Measurements from ENCODE around the gene RELB. TPM values are rescaled to one million over a fixed set of nuclear protein-coding genes. Genes with fewer than 3 reads are reported as not detected.

RELB gene
- polyA plus RNA-seq, 2 of the 4 experiments (the other 2 are of a cell fraction), result 8.1 to 9.6 TPM

DNA sequence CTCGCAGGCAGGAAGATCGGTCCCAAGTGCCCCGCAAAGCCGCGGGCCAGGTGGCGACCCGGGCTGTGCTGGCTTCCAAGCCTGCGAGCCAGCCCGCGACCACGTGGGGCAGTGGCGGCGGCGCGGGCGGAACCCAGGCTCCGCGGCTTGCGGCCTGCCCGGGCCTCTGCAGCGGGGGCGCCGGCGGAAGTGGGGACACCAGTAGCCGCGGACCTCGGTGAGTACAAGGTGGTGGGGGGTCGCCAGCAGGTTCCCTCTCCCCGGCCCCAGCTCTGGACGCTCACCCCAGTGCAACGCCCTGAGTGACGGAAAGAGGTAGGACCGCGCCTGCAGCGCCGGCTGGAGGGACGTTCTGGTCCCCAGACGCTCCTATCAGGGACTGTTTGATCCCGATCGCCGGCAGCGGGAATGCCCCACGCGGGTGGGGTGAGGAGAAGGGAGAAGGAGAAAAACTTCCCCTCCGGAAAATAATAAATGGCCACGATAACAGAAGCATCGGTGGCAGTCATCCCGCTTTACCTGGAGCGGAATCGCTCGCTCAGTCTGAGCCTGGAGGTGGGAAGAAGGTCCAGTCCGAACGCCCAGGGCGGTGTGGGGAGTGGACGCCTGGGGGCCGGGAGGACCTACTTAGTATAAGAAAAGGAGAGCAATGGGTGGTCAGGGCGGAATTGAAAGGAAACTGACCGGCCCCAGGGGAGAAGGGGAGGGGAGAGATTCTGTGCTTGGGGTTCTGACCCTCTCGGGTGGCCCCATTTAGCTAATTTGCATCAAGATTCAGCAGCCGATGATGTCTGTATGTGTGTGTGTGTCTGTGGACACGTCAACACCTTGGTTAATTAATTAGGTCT is 78.0 kb downstream of the RELB start, which contains the start of gene GEMIN7 (continued):
- TF ChIP-seq TP53 (CRISPR knock-in tag; IDR thresholded peaks at IDR 0.05), result peak; percentile 89
- peak; percentile 63; the same call in 1 of the 2 replicates for TF ChIP-seq PHF8 (IDR thresholded peaks at IDR 0.05; ENCODE audit: borderline replicate concordance, low read depth)
- no peak for TF ChIP-seq JUNB (IDR thresholded peaks at IDR 0.05)
- TF ChIP-seq POLR2A (IDR thresholded peaks at IDR 0.05; ENCODE audit: low read length), result peak; percentile 85
- TF ChIP-seq MAFK (IDR thresholded peaks at IDR 0.05; ENCODE audit: partially characterized antibody), result no peak
- TF ChIP-seq HOXB13 (CRISPR knock-in tag; IDR thresholded peaks at IDR 0.05; ENCODE audit: low read depth), result peak; percentile 57; the same call in 1 of the 2 replicates
- TF ChIP-seq, protein P1, sequence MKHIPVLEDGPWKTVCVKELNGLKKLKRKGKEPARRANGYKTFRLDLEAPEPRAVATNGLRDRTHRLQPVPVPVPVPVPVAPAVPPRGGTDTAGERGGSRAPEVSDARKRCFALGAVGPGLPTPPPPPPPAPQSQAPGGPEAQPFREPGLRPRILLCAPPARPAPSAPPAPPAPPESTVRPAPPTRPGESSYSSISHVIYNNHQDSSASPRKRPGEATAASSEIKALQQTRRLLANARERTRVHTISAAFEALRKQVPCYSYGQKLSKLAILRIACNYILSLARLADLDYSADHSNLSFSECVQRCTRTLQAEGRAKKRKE (CRISPR knock-in tag; IDR thresholded peaks at IDR 0.05; ENCODE audit: low read depth), result peak; percentile 82; the same call in 1 of the 2 replicates
- no peak for TF ChIP-seq POLR2AphosphoS2 (conservative IDR thresholded peaks at IDR 0.05; ENCODE audit: low read length)
- TF ChIP-seq EP300 (IDR thresholded peaks at IDR 0.05), result peak in 1 of 2 experiments; percentile 24; a peak in 1 of 5 replicates
- TF ChIP-seq, protein P2, sequence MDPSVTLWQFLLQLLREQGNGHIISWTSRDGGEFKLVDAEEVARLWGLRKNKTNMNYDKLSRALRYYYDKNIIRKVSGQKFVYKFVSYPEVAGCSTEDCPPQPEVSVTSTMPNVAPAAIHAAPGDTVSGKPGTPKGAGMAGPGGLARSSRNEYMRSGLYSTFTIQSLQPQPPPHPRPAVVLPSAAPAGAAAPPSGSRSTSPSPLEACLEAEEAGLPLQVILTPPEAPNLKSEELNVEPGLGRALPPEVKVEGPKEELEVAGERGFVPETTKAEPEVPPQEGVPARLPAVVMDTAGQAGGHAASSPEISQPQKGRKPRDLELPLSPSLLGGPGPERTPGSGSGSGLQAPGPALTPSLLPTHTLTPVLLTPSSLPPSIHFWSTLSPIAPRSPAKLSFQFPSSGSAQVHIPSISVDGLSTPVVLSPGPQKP (IDR thresholded peaks at IDR 0.05; ENCODE audit: low read depth, low read length), result no peak
- TF ChIP-seq ZSCAN20 (CRISPR knock-in tag; IDR thresholded peaks at IDR 0.05), result no peak
- TF ChIP-seq NFE2L2 (conservative IDR thresholded peaks at IDR 0.05; ENCODE audit: low read length), result no peak
- no peak for TF ChIP-seq NR3C1 (IDR thresholded peaks at IDR 0.05)
- no peak for TF ChIP-seq CBX8 (IDR thresholded peaks at IDR 0.05)
- no peak for TF ChIP-seq RCOR1 (IDR thresholded peaks at IDR 0.05; ENCODE audit: low read depth, low read length)
- TF ChIP-seq, protein P3, sequence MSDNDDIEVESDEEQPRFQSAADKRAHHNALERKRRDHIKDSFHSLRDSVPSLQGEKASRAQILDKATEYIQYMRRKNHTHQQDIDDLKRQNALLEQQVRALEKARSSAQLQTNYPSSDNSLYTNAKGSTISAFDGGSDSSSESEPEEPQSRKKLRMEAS (IDR thresholded peaks at IDR 0.05), result peak; percentile 100
- peak in 1 of 2 experiments; percentile 32; a peak in 1 of 5 replicates for TF ChIP-seq RAD21 (conservative IDR thresholded peaks at IDR 0.05 in 1 of 2, IDR thresholded peaks at IDR 0.05 in 1 of 2)
- TF ChIP-seq, protein P4, sequence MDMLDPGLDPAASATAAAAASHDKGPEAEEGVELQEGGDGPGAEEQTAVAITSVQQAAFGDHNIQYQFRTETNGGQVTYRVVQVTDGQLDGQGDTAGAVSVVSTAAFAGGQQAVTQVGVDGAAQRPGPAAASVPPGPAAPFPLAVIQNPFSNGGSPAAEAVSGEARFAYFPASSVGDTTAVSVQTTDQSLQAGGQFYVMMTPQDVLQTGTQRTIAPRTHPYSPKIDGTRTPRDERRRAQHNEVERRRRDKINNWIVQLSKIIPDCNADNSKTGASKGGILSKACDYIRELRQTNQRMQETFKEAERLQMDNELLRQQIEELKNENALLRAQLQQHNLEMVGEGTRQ (IDR thresholded peaks at IDR 0.05), result peak; percentile 73
- peak in 1 of 2 experiments; percentile 43; a peak in 1 of 4 replicates for TF ChIP-seq CEBPB (IDR thresholded peaks at IDR 0.05)
- peak; percentile 88; the same call in 1 of the 2 replicates for TF ChIP-seq KDM5A (IDR thresholded peaks at IDR 0.05)
- TF ChIP-seq JUN (IDR thresholded peaks at IDR 0.05), result peak; percentile 73 to 99; a peak in 4 of 5 replicates
- TF ChIP-seq RFX5 (IDR thresholded peaks at IDR 0.05), result peak; percentile 75; the same call in 1 of the 2 replicates
- TF ChIP-seq EHMT2 (IDR thresholded peaks at IDR 0.05; ENCODE audit: low read depth), result no peak
- TF ChIP-seq, protein P5, sequence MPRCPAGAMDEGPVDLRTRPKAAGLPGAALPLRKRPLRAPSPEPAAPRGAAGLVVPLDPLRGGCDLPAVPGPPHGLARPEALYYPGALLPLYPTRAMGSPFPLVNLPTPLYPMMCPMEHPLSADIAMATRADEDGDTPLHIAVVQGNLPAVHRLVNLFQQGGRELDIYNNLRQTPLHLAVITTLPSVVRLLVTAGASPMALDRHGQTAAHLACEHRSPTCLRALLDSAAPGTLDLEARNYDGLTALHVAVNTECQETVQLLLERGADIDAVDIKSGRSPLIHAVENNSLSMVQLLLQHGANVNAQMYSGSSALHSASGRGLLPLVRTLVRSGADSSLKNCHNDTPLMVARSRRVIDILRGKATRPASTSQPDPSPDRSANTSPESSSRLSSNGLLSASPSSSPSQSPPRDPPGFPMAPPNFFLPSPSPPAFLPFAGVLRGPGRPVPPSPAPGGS (IDR thresholded peaks at IDR 0.05), result peak; percentile 86; the same call in 2 of the 3 replicates
- TF ChIP-seq ESRRA (IDR thresholded peaks at IDR 0.05; ENCODE audit: borderline replicate concordance, low read length), result peak; percentile 47; the same call in 1 of the 2 replicates
- TF ChIP-seq CHD2 (IDR thresholded peaks at IDR 0.05; ENCODE audit: low read length, partially characterized antibody), result no peak

Measured in A549 (cell line).